SW 1271 (cell line): ENCODE data around the gene PAWR.
"Not testable (repeated sequence)": the region's sequence is repeated elsewhere in the genome, so short reads cannot be mapped to it uniquely, and the experiment has no call there.

Source experiments
- DNase-seq, 2 experiments: peaks; one replicate each; lab custom pipeline; 2025; lab: John Stamatoyannopoulos, UW

The PAWR gene

GRCh38 chr12:79646843-79647242 lies 43.9 kb downstream of the PAWR start:
- not testable (repeated sequence) for DNase-seq

- DNase-seq = no peak
These were observed 45.5 kb downstream of the PAWR start for GRCh38 chr12:79645235-79645630.

- no peak for DNase-seq
These were observed 46.2 kb downstream of the PAWR start for GRCh38 chr12:79644274-79645234.

GRCh38 chr12:79643821-79644220 lies 46.9 kb downstream of the PAWR start:
- no peak for DNase-seq

GRCh38 chr12:79638490-79638889 lies 52.3 kb downstream of the PAWR start:
- DNase-seq = no peak

GRCh38 chr12:79637093-79637492 lies 53.7 kb downstream of the PAWR start:
- no peak for DNase-seq

- no peak for DNase-seq
These were observed 55.1 kb downstream of the PAWR start for GRCh38 chr12:79635676-79636075.

- no peak for DNase-seq
These were observed 55.8 kb downstream of the PAWR start for GRCh38 chr12:79634957-79635471.

GRCh38 chr12:79629561-79629960 lies 61.2 kb downstream of the PAWR start:
- no peak for DNase-seq

- not testable (repeated sequence) for DNase-seq
These were observed 64.0 kb downstream of the PAWR start for GRCh38 chr12:79626735-79627134.

GRCh38 chr12:79624378-79624777 lies 66.4 kb downstream of the PAWR start:
- DNase-seq = peak in 1 of 2 experiments; percentile 16

- no peak for DNase-seq
These were observed 70.7 kb downstream of the PAWR start for GRCh38 chr12:79619872-79620562.

- DNase-seq = no peak
These were observed 71.8 kb downstream of the PAWR start for GRCh38 chr12:79618848-79619404.

- no peak for DNase-seq
These were observed 73.1 kb downstream of the PAWR start for GRCh38 chr12:79617696-79618095.

- no peak for DNase-seq
These were observed 74.9 kb downstream of the PAWR start for GRCh38 chr12:79615596-79616560.

- DNase-seq = no peak
These were observed 76.0 kb downstream of the PAWR start for GRCh38 chr12:79614730-79615129.

- no peak for DNase-seq
These were observed 88.9 kb downstream of the PAWR start for GRCh38 chr12:79601908-79602307.

- DNase-seq = no peak
These were observed 92.9 kb downstream of the PAWR start for GRCh38 chr12:79597910-79598309.

GRCh38 chr12:79596719-79597350 lies 93.9 kb downstream of the PAWR start:
- no peak for DNase-seq

- no peak for DNase-seq
These were observed 95.5 kb downstream of the PAWR start for GRCh38 chr12:79595273-79595672.

GRCh38 chr12:79592865-79593264 lies 97.9 kb downstream of the PAWR start:
- DNase-seq = no peak
